ENCODE results near the gene SYNDIG1L.
A peak's percentile ranks its signal among the peaks of the same experiment; 100 is the strongest.

Gene SYNDIG1L

DNA sequence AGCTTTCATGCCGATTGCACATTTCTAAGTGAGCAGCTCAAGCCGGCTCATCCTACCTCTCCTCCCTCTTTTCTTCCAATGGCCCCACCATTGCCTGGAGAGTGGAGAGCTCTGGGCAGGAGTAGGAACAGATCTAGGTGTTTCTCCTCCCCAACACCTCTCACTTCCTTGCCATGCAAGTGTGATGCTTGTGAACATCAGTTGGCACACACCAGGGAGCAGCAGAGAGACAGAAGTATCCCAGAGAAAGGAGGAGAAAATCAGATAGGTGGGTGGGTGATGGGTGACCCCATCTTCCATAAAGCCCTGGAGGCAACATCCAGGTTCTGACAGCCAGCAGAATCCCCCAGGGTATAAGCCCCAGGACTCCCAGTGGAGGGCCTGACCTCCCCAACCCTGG lies 39.3 kb upstream of the SYNDIG1L start:
- in situ Hi-C loops (cut with HindIII; ENCODE audit: low sequenced_read_pairs) = no loop called here
- TF ChIP-seq, protein P1, sequence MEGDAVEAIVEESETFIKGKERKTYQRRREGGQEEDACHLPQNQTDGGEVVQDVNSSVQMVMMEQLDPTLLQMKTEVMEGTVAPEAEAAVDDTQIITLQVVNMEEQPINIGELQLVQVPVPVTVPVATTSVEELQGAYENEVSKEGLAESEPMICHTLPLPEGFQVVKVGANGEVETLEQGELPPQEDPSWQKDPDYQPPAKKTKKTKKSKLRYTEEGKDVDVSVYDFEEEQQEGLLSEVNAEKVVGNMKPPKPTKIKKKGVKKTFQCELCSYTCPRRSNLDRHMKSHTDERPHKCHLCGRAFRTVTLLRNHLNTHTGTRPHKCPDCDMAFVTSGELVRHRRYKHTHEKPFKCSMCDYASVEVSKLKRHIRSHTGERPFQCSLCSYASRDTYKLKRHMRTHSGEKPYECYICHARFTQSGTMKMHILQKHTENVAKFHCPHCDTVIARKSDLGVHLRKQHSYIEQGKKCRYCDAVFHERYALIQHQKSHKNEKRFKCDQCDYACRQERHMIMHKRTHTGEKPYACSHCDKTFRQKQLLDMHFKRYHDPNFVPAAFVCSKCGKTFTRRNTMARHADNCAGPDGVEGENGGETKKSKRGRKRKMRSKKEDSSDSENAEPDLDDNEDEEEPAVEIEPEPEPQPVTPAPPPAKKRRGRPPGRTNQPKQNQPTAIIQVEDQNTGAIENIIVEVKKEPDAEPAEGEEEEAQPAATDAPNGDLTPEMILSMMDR (IDR thresholded peaks at IDR 0.05; ENCODE audit: low read depth, low read length, missing control alignments) = no peak
- no peak for DNase-seq (ENCODE audit: low read depth)
- no peak overlapping the region for H3K4me3 ChIP-seq (ENCODE audit: low read depth, low read length)

DNA sequence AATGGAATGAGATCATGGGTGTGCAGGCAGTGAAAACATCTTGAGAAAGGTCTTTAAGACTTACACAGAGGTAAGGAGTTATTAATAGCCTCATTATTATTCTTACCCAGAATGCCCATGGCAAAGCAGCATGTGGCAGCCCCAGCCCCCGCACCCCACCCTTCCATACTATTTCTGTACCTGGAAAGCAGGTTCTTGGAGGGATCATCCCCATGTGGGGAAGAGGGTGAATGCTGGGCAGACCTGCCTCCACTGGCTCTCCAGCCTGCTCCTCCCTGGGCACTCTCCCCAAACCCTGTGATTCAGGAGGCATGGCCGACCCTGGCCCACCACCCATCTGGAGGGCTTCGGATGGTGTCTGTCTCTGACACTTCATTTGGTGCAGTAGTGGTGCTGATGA lies 38.8 kb upstream of the SYNDIG1L start:
- TF ChIP-seq, protein P1 (IDR thresholded peaks at IDR 0.05; ENCODE audit: low read depth, low read length, missing control alignments) = no peak
- no peak for DNase-seq (ENCODE audit: low read depth)
- in situ Hi-C loops (cut with HindIII; ENCODE audit: low sequenced_read_pairs) = no loop called here
- no peak overlapping the region for H3K4me3 ChIP-seq (ENCODE audit: low read depth, low read length)

DNA sequence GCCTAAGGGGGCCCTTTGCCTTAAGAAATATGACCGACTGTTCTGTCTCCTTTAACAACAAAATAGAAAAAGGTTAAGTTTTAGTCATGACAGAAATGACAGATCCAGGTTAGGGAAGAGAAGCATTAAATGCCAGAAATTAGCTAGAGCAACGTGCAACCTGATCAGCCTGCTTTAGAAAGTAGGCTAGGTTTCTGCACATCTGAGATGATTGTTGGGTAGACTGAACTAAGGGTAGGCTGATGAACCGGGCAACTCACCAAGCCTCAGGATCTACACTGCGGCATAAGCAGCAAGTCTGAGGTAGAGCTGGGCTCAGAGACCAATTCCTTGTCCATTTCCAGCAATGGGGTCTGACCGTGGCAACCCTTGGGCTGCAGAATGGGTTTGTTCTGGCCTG lies 37.7 kb upstream of the SYNDIG1L start:
- no peak overlapping the region for H3K4me3 ChIP-seq (ENCODE audit: low read depth, low read length)
- in situ Hi-C loops (cut with HindIII; ENCODE audit: low sequenced_read_pairs) = no loop called here
- TF ChIP-seq, protein P1 (IDR thresholded peaks at IDR 0.05; ENCODE audit: low read depth, low read length, missing control alignments) = no peak
- no peak for DNase-seq (ENCODE audit: low read depth)

DNA sequence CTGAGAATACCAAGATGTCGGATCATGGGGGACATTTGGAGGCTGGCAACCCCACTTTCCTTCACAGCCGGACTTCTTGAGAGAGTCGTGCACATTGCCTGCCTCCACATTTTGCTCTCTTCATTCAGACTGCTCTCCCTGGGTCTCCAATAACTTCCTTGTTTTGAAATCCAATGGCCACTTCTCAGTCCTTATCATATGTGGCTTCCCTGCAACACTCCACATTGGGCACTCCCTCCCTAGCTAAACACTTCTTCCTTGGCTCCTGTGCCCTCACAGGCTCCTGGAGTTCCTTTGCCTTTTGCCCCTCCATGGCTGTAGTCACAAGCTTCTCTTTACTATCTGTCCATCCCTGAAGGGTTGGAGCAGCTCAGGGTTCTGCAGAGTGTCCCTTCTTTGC lies 37.0 kb upstream of the SYNDIG1L start:
- TF ChIP-seq, protein P1 (IDR thresholded peaks at IDR 0.05; ENCODE audit: low read depth, low read length, missing control alignments) = no peak
- in situ Hi-C loops (cut with HindIII; ENCODE audit: low sequenced_read_pairs) = no loop called here
- no peak for DNase-seq (ENCODE audit: low read depth)

DNA sequence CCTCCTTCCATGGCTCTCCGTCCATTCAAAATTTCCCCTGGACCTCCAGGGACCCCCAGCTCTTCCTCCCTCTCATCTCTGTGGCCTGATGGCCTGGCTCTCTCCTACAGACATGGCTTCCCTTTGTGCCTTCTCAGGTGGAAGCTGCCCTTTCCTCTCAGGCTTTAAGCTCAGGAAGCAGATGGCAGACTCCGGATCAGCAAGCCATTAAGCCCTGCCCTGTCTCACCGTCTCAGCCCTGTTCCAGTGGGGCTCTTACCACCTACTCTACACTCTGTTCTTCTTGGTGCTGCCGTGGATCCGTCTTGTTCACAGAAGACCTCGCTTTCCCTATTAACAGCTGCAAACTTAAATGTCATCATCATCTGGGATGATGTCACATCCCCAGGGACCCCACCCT lies 34.0 kb upstream of the SYNDIG1L start:
- TF ChIP-seq, protein P1 (IDR thresholded peaks at IDR 0.05; ENCODE audit: low read depth, low read length, missing control alignments) = no peak
- in situ Hi-C loops (cut with HindIII; ENCODE audit: low sequenced_read_pairs) = no loop called here
- H3K4me3 ChIP-seq (ENCODE audit: low read depth, low read length) = no peak overlapping the region
- DNase-seq (ENCODE audit: low read depth) = no peak

More for the DNA sequence above, 37.0 kb upstream of the SYNDIG1L start:
- H3K4me3 ChIP-seq (ENCODE audit: low read depth, low read length) = no peak overlapping the region

DNA sequence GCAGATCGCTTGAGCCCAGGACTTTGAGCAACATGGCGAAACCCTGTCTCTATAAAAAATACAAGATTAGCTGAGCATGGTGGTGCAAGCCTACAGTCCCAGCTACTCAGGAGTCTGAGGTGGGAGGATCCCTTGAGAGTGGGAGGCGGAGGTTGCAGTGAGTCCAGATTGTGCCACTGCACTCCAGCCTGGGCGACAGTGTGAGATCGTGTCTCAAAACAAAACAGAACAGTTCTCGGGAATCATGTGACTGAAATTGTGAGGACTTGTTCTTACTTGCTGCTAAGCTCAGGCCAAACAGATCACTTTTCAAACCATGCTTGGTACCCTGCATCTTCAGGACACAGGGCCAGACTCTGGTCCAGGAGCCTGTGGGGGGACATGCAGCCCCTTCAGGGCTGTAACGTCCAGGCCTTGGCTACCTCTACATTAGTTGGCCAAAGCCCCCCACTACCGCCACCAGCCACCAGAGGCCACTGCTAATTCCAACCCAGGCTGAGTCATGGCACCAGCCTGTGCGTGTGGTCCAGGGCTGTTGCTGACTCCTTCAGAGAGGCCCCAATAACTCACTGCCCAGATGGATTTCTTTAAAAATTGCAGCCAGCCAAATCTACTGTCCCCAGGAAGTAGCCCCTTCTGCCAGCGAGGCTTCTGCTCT lies 33.4 kb upstream of the SYNDIG1L start:
- DNase-seq (ENCODE audit: low read depth) = peak; percentile 4
- in situ Hi-C loops (cut with HindIII; ENCODE audit: low sequenced_read_pairs) = no loop called here
- TF ChIP-seq, protein P1 (IDR thresholded peaks at IDR 0.05; ENCODE audit: low read depth, low read length, missing control alignments) = peak; percentile 79
- no peak overlapping the region for H3K4me3 ChIP-seq (ENCODE audit: low read depth, low read length)
